ENCODE results near the gene EIF4A3.

GRCh38 chr17:80103449-80104085 lies 43.4 kb downstream of the EIF4A3 start:
- TF ChIP-seq POLR2A (IDR thresholded peaks at IDR 0.05) (no peak), POLR2AphosphoS5 (IDR thresholded peaks at IDR 0.05; ENCODE audit: insufficient read depth in 1 of 2, low read depth in 1 of 2) (no peak)

Measured in vagina (tissue), 2 donors.